A673 (cell line): ENCODE measurements around the gene SMIM17.

Experiments
- CTCF ChIP-seq: fragments of 300-800, 200-600 bp; sonication (generic); conservative IDR thresholded peaks from 2 replicates; pipeline ENCODE4 v1.5.1; 2017; ENCODE audit warnings: low read depth, mild to moderate bottlenecking, antibody characterized with exemption, low read length, moderate library complexity, mixed read lengths
- EZH2 ChIP-seq: fragments of 200-600 bp; sonication (generic); IDR thresholded peaks from 2 replicates; pipeline ENCODE4 v1.6.1; 2017; ENCODE audit warnings: borderline replicate concordance, low read depth, mild to moderate bottlenecking, mixed read lengths, antibody characterized with exemption, low read length; ENCODE audit not compliant: poor library complexity, severe bottlenecking

GRCh38 chr19:56654151-56654550 is 11.2 kb downstream of the SMIM17 start:
- no peak for TF ChIP-seq EZH2
- no peak for TF ChIP-seq CTCF
